Transverse colon (tissue), 4 donors: ENCODE data around the gene RGS7. TPM values are rescaled to one million over a fixed set of nuclear protein-coding genes. Genes with fewer than 3 reads are reported as not detected.

ENCODE experiments used
- DNase-seq: peaks from one replicate; pipeline ENCODE4 v3.0.0-alpha.2; 2019
- H3K27ac ChIP-seq, 4 donors: fragments of 200-600 bp; sonication (generic); 2 replicates each; pipeline ENCODE4 v1.5.1; 2016 to 2018; ENCODE audit warnings: inconsistent platforms in 4 of 4
- H3K27me3 ChIP-seq: fragments of 200-600 bp; sonication (generic); 2 replicates; pipeline ENCODE4 v1.5.1; 2017; ENCODE audit warnings: inconsistent platforms
- H3K36me3 ChIP-seq, 4 donors: fragments of 200-600 bp; sonication (generic); 2 replicates each; pipeline ENCODE4 v1.5.1; 2017 to 2019; ENCODE audit warnings: inconsistent platforms in 4 of 4
- H3K4me1 ChIP-seq, 4 donors: fragments of 200-600 bp; sonication (generic); 2 replicates each; pipeline ENCODE4 v1.5.1; 2017 to 2020; ENCODE audit warnings: inconsistent platforms in 4 of 4
- H3K4me3 ChIP-seq, 4 donors: fragments of 200-600 bp; sonication (generic); 1 replicate in 1 of 4; 2 replicates in 3 of 4; pipeline versions ENCODE4 v1.5.1 to v1.6.1; 2017 to 2019; ENCODE audit warnings: inconsistent platforms in 4 of 4
- H3K9me3 ChIP-seq, 2 donors: fragments of 200-600 bp; sonication (generic); 2 replicates each; pipeline ENCODE4 v1.5.1; 2017 to 2019; ENCODE audit warnings: inconsistent platforms in 2 of 2
- CTCF ChIP-seq, 5 experiments: fragments of 200-600 bp in 3 of 5; fragments of 450-650 bp in 2 of 5; sonication (generic) in 3 of 5; IDR thresholded peaks; 1 replicate in 2 of 5; 2 replicates in 3 of 5; pipeline ENCODE4 v1.5.1; 2016 to 2017; ENCODE audit warnings: antibody characterized with exemption in 5 of 5, inconsistent platforms in 3 of 5, mild to moderate bottlenecking in 2 of 5, moderate library complexity in 1 of 5
- EP300 ChIP-seq: sonication (generic); formaldehyde crosslinking; IDR thresholded peaks from one replicate; pipeline ENCODE4 v1.6.1; 2017; ENCODE audit warnings: antibody characterized with exemption, low read depth
- POLR2A ChIP-seq: fragments of 450-650 bp; IDR thresholded peaks from one replicate; pipeline ENCODE4 v1.6.1; 2016; ENCODE audit warnings: antibody characterized with exemption, mild to moderate bottlenecking, moderate library complexity
- POLR2AphosphoS5 ChIP-seq, 3 donors: sonication (generic); formaldehyde crosslinking; IDR thresholded peaks; one replicate each; pipeline ENCODE4 v1.6.1; 2016; ENCODE audit warnings: antibody characterized with exemption in 3 of 3
- WGBS, 2 donors: methylation state at CpG; one replicate each; pipeline ENCODE4 v1.1.5; 2018; ENCODE audit warnings: low coverage in 1 of 2; 5-methylcytosine and 5-hydroxymethylcytosine counted together
- in situ Hi-C, 4 donors: fragments of 200-750 bp; cut with MboI; loops; one replicate each; pipeline versions ENCODE4 v1.15.0 to v1.15.1; 2017; ENCODE audit warnings: low sequenced_read_pairs in 3 of 4, low pct_ligation_motif_present in 1 of 4, low pct_unique_long_range_greater_than_20kb in 1 of 4
- intact Hi-C: fragments of 100-400 bp; cut with DNase I; formaldehyde crosslinking; loops from one replicate; pipeline ENCODE4 v1.15.1; 2023; ENCODE audit warnings: low total_unique reads
- total RNA-seq, 4 donors: library from RNA; depleted of rRNA; stranded (reverse); fragments of >200 nt; gene quantifications; one replicate each; pipeline ENCODE4 v1.1.0, GENCODE V29; 2016

Gene RGS7
- total RNA-seq, result 1 to 10 TPM in 2 of 4 donors, not detected in 2; 1.5 to 2.0 TPM

DNA sequence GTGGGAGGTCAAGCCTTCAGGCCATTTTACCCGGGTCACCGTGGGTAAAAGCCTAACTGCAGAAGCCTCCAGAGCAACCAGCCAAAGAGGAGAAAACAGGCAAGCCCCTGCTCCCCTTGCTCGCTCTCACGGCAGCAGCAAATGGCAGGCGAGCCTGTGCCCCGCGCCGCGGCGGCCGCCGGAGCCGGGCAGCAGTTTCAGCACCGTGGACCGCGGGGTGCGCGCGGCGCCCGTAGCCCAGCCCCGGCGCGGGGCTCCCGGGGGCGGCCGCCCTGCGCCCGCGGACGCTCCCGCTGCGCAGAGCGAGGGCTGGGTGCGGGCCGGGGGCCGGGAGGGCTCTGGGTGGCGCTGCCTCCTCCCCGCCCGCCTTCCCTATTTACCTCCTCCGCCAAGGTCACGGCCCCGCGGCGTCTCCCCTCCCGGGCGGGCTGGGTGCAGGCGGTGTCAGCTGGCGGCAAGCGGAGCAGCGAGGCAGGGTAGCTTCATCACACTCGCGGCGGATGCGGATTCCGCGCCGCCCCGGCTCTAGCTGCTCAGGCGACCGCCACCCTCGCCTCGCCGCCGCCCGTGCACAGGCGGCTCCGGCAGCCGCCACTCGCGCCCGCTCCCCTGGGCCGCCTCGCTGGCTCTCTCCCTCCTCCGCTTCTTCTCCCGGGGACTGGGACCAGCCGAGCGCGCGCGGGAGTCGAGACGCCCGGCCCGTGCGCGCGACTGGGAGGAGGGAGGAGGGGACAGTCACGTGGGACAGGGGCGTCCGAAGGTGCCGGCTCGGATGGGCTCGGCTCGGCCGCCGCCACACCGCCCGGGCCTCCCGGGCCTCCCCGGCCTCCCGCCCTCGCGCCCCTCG lies at the start of gene RGS7:
TSS of gene RGS7 (minus strand) at position 687 of the 847 bp plus-strand sequence.
- H3K27ac ChIP-seq, result no peak within 1 kb of the TSS
- H3K36me3 ChIP-seq, result no peaks in the 10 kb centered on the region
- H3K27me3 ChIP-seq, result peaks cover 59% of the 10 kb centered on the region
- TF ChIP-seq POLR2AphosphoS5 (IDR thresholded peaks at IDR 0.05), result no peak
- TF ChIP-seq CTCF (IDR thresholded peaks at IDR 0.05), result no peak
- no peak for TF ChIP-seq POLR2A
- no peak for TF ChIP-seq EP300
- 1% methylated on average over 23 of the region's 105 CpGs; no CpG with 5 or more reads in 1 of the 2 donors for WGBS, 2 donors
- intact Hi-C loops (no loop called here), in situ Hi-C loops (no loop called here)
- H3K4me1 ChIP-seq, result peaks cover 0 to 13% (median 5%) of the 10 kb centered on the region in 4 donors
- H3K4me3 ChIP-seq, result peak within 1 kb of the TSS; percentile 19 to 60 (median 32)
- H3K9me3 ChIP-seq, result no peaks in the 10 kb centered on the region
- peak; percentile 20 for DNase-seq

- intact Hi-C loops, result no loop called here
- H3K4me3 ChIP-seq, result no peak overlapping the region
- no peaks in the 10 kb centered on the region for H3K9me3 ChIP-seq
- H3K27me3 ChIP-seq, result no peaks in the 10 kb centered on the region
- TF ChIP-seq EP300 (no peak), POLR2AphosphoS5 (IDR thresholded peaks at IDR 0.05) (no peak), POLR2A (no peak), CTCF (IDR thresholded peaks at IDR 0.05) (no peak)
- in situ Hi-C loops, result no loop called here
- no peak for DNase-seq
- no peaks in the 10 kb centered on the region for H3K36me3 ChIP-seq
- WGBS, 2 donors, result 89 to 100% methylated on average over 1 to 3 of the region's 3 CpGs
- no peak overlapping the region for H3K27ac ChIP-seq
- H3K4me1 ChIP-seq, result no peaks in the 10 kb centered on the region
Observed at GRCh38 chr1:241406421-241406820, 49.4 kb upstream of the RGS7 start.

- Histone ChIP-seq H3K27me3 (no peaks in the 10 kb centered on the region), H3K27ac (no peak overlapping the region), H3K4me3 (no peak overlapping the region), H3K9me3 (no peaks in the 10 kb centered on the region), H3K36me3 (no peaks in the 10 kb centered on the region), H3K4me1 (no peaks in the 10 kb centered on the region)
- DNase-seq, result no peak
- in situ Hi-C loops, result no loop called here
- intact Hi-C loops, result no loop called here
- TF ChIP-seq CTCF (IDR thresholded peaks at IDR 0.05) (no peak), EP300 (no peak), POLR2A (no peak), POLR2AphosphoS5 (IDR thresholded peaks at IDR 0.05) (no peak)
- 75 to 84% methylated on average over 5 to 6 of the region's 6 CpGs for WGBS, 2 donors
Observed at GRCh38 chr1:241401156-241401555, 44.2 kb upstream of the RGS7 start.

DNA sequence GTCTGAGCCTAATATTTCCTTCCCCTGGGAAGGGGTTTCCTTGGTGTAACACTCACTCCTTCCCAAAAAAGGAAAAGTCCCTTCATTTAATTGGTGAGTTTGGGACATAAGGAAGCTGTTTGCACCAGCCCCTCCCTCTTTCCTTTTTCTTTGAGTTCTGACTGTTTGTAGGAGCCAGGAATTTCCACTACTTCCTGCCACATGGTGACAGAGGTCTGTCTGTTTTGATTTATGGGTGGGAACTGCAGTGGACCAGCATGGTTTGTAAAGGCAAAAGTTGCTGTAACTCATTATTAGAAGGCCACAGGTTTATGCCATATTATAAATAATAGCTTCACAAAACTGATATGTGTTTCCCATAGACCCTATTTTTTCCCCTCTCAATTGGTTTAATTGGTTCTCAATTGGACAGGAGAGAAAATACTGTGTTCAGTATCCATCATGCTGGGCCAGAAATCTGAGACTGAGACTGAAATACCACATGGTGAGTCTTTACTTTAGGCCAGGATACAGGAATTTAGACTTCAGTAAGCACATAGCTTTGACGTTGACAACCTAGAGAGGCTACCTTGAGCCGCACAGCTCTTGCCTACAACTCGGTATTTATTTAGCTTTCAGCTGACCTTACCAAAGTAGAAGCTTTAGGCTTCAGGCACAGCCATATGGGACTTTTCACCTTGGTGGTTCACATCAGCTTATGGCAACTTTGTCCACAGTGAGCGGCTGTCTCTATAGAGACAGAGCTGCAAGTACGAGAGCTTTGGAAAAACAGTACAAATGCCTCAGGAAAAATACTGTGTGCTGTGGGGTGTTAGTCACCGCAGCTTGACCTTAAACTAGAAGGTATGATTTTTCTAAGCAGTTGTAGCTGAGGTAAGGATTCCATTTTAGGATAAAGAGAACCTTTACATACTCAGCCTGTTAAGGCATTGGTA lies 40.0 kb upstream of the RGS7 start:
- in situ Hi-C loops (no loop called here), intact Hi-C loops (no loop called here)
- TF ChIP-seq CTCF (IDR thresholded peaks at IDR 0.05) (no peak), POLR2AphosphoS5 (IDR thresholded peaks at IDR 0.05) (no peak), EP300 (no peak), POLR2A (no peak)
- H3K9me3 ChIP-seq, result no peaks in the 10 kb centered on the region
- no peaks in the 10 kb centered on the region for H3K27me3 ChIP-seq
- H3K4me3 ChIP-seq, result no peak overlapping the region
- H3K36me3 ChIP-seq, result no peaks in the 10 kb centered on the region
- 65 to 75% methylated on average over 1 to 6 of the region's 6 CpGs for WGBS, 2 donors
- DNase-seq, result no peak
- H3K27ac ChIP-seq, result no peak overlapping the region
- H3K4me1 ChIP-seq, result no peaks in the 10 kb centered on the region
